Calu3 (cell line): ENCODE results near the gene SH3BGRL3. TPM values are rescaled to one million over a fixed set of nuclear protein-coding genes. Genes with fewer than 3 reads are reported as not detected.

ENCODE experiments used
- BruUV-seq: library from RNA; stranded (reverse); fragments of 400-500 nt; replicated peaks from 2 replicates; lab custom pipeline; 2021; lab: Mats Ljungman, UMichigan
- CTCF ChIA-PET: fragments of 300-600 bp; sonication (Branson Sonifier 250); formaldehyde crosslinking; loops from one replicate; lab custom pipeline; 2022; ENCODE audit warnings: antibody characterized with exemption; lab: Charles Lee
- DNase-seq: peaks from one replicate; pipeline ENCODE4 v3.0.0; 2022
- H3K27ac Mint-ChIP-seq: one replicate; pipeline ENCODE4 v1.8.0; 2022; ENCODE audit warnings: mixed read lengths; ENCODE audit not compliant: unreplicated experiment
- H3K27me3 Mint-ChIP-seq: one replicate; pipeline ENCODE4 v1.8.0; 2022; ENCODE audit warnings: mixed read lengths; ENCODE audit not compliant: unreplicated experiment
- H3K36me3 Mint-ChIP-seq: one replicate; pipeline ENCODE4 v1.8.0; 2022; ENCODE audit warnings: mild to moderate bottlenecking, moderate library complexity, mixed read lengths; ENCODE audit not compliant: insufficient read depth, unreplicated experiment
- H3K4me1 Mint-ChIP-seq: one replicate; pipeline ENCODE4 v1.8.0; 2022; ENCODE audit warnings: mild to moderate bottlenecking, low read depth, mixed read lengths; ENCODE audit not compliant: unreplicated experiment
- H3K4me3 Mint-ChIP-seq: one replicate; pipeline ENCODE4 v1.8.0; 2022; ENCODE audit warnings: mild to moderate bottlenecking, low read depth, moderate library complexity, mixed read lengths; ENCODE audit not compliant: unreplicated experiment
- H3K9me3 Mint-ChIP-seq: one replicate; pipeline ENCODE4 v1.8.0; 2022; ENCODE audit warnings: low read depth, mixed read lengths; ENCODE audit not compliant: unreplicated experiment
- intact Hi-C: fragments of 100-400 bp; cut with micrococcal nuclease; formaldehyde crosslinking; loops from one replicate; pipeline ENCODE4 v1.10.0; 2022; ENCODE audit not compliant: unreplicated experiment
- total RNA-seq: library from RNA; stranded (reverse); gene quantifications from 2 replicates; pipeline ENCODE4 v1.2.3, GENCODE V29; 2022
- TF ChIP-seq, protein P1 (sequence below): fragments of 200-600 bp; IDR thresholded peaks from one replicate; pipeline ENCODE4 v1.8.0; 2022; ENCODE audit warnings: antibody characterized with exemption; ENCODE audit not compliant: unreplicated experiment

Gene SH3BGRL3
- total RNA-seq, 1 experiment from 2014 or later, result 74.6 TPM

DNA sequence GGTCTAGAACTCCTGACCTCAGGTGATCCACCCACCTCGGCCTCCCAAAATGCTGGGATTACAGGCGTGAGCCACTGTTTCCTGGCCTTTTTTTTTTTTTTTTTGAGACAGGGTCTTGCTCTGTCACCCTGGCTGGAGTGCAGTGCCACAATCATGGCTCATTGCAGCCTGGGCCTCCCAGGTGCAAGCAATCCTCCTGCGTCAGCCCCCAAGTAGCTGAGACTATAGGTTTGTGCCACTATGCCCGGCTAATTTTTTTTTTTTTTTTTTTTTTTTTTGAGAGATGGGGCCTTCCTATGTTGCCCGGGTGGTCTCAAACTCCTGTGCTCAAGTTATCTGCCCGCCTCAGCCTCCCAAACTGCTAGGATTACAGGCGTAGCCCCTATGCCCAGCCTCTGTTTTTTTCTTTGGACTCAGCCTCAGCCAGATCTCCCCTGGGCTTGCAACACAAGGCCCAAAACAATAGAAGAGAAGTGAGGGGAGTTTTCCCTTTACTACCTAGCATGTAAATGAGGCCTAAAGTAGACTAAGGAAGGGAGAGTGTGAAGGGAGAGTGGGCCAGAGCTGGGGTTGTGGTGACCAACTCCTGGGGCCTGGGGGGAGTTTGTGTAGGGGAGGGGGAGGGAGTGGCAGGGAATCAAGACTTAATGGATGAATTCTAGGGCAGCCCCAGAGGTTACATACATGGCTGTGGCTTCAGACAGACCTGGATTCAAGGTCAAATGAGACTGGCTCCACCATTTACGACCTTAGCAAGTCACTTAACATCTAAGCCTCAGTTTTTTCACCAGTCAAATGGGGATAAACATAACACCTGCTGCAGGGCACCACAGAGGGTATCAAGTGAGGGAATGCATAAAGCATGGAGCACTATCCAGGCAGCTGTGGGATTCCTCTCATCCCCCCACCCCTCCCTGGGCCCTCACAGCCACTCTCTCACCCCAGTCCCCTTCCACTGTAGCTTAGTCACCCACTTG, 36.3 kb downstream of the SH3BGRL3 start:
- CTCF ChIA-PET, result interaction anchor here (0.6 kb wide), 2 partner anchors 36 to 281 kb away, joined by 3 to 4 read pairs; partner anchors contain the start of gene SH3BGRL3
- intact Hi-C loops, result no loop called here

DNA sequence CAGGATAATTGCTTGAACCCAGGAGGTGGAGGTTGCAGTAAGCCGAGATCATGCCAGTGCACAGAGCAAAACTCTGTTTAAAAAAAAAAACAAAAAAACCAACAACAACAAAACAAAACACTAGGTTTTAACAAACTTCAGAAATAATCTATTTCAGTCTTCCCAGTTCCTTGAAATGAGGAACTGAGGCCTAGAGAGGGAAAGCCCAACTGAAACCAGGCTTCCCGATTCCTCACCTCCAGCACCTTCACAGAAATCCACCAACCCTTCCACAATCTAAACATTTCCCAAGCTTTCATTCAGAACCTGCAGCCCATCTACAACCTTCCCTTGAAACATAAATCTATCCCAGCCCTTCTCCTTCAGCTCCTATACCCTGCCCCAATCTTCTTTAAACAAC, 37.3 kb downstream of the SH3BGRL3 start:
- DNase-seq, result no peak
- H3K36me3 Mint-ChIP-seq, result no peaks in the 10 kb centered on the region
- CTCF ChIA-PET, result interaction anchor here (0.6 kb wide), 1 partner anchor 282 kb away, joined by 3 read pairs; no protein-coding TSS in a partner anchor
- peaks cover 28% of the 10 kb centered on the region for H3K27me3 Mint-ChIP-seq
- H3K27ac Mint-ChIP-seq, result no peak overlapping the region
- intact Hi-C loops, result no loop called here
- no TSS peak for BruUV-seq
- TF ChIP-seq, protein P1, sequence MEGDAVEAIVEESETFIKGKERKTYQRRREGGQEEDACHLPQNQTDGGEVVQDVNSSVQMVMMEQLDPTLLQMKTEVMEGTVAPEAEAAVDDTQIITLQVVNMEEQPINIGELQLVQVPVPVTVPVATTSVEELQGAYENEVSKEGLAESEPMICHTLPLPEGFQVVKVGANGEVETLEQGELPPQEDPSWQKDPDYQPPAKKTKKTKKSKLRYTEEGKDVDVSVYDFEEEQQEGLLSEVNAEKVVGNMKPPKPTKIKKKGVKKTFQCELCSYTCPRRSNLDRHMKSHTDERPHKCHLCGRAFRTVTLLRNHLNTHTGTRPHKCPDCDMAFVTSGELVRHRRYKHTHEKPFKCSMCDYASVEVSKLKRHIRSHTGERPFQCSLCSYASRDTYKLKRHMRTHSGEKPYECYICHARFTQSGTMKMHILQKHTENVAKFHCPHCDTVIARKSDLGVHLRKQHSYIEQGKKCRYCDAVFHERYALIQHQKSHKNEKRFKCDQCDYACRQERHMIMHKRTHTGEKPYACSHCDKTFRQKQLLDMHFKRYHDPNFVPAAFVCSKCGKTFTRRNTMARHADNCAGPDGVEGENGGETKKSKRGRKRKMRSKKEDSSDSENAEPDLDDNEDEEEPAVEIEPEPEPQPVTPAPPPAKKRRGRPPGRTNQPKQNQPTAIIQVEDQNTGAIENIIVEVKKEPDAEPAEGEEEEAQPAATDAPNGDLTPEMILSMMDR, result no peak
- H3K9me3 Mint-ChIP-seq, result no peaks in the 10 kb centered on the region
- peaks cover 8% of the 10 kb centered on the region for H3K4me1 Mint-ChIP-seq
- no peak overlapping the region for H3K4me3 Mint-ChIP-seq

More for the DNA sequence above, 36.3 kb downstream of the SH3BGRL3 start:
- Mint-ChIP-seq H3K4me3 (no peak overlapping the region), H3K9me3 (no peaks in the 10 kb centered on the region), H3K27me3 (peaks cover 28% of the 10 kb centered on the region), H3K4me1 (peaks cover 2% of the 10 kb centered on the region), H3K27ac (no peak overlapping the region), H3K36me3 (no peaks in the 10 kb centered on the region)
- TF ChIP-seq, protein P1, result no peak
- no peak for DNase-seq
- no TSS peak for BruUV-seq

DNA sequence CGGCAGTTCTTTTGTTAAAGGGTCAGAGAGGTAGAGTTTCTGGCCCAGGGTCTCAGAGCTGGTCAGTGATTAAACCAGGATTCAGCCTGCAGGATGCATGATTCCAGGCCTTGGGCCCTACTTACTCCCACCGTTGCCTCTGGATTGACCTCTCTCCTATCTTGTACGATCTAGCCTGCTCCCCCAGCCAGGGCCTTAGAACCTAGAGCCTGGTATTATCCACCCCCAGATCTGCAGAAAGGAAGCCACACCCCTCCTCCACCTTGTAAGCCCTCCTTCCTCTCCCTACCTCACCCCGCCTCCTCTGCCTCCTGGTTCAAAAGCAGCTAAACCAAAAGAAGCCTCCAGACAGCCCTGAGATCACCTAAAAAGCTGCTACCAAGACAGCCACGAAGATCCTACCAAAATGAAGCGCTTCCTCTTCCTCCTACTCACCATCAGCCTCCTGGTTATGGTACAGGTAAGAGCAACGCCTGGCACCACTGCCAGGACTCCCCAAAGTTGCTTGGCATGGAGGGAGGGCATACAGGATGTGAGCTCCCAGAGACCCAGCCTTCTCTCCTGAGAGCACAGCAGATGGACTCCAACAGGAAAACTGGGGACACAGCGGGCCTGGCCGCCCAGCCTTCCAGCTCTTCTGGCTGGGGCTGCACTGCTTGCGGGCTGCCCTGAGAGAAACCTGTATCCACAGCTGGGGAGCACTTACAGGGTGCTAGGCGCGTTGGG, 37.9 kb downstream of the SH3BGRL3 start, which contains the start of gene CD52:
CD52 (plus strand) TSS at position 347 of the 726 bp plus-strand sequence; CDS start at position 407, 60 bp downstream.
- TF ChIP-seq, protein P1, result no peak
- CTCF ChIA-PET, result no interaction called here
- Mint-ChIP-seq H3K27me3 (peaks cover 28% of the 10 kb centered on the region), H3K9me3 (no peaks in the 10 kb centered on the region), H3K27ac (no peak within 1 kb of the TSS), H3K4me1 (peaks cover 8% of the 10 kb centered on the region), H3K36me3 (no peaks in the 10 kb centered on the region), H3K4me3 (no peak within 1 kb of the TSS)
- no TSS peak for BruUV-seq
- DNase-seq, result no peak
- intact Hi-C loops, result no loop called here

DNA sequence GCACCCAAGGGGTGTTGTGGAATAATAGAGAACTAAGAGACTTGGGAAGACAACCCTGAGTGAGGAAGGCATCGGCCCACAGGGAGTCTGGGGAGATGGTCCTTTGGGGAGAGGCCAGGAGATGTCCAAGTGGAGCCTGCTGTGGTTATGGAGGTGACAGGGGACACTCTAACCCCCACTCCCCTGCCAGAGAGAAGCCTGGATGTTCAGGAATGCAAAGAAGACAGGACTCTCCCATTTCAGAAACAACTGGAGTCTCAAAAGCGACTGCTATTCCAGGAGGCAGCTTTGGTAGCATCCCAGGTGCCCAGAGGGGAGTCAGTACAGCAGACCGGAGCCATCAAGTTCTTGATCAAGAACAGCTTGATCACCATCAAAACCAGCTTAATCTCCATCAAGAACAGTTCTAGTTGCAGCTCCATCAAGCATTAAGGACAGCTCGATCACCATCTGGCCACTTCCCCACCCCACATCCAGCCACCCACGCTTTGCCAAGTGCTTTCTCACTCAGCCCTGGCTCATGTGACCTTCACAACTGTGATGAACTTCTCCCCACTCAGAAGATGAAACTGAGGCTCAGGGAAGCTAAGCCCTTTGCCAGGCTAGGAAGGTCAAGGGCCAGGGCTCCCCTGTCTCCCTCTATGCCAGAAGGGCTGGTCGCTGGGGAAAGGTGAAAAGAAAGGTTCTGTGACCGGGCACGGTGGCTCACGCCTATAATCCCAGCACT, 38.6 kb downstream of the SH3BGRL3 start:
- no TSS peak for BruUV-seq
- TF ChIP-seq, protein P1, result no peak
- intact Hi-C loops, result no loop called here
- no peak for DNase-seq
- no peaks in the 10 kb centered on the region for H3K9me3 Mint-ChIP-seq
- peaks cover 8% of the 10 kb centered on the region for H3K4me1 Mint-ChIP-seq
- CTCF ChIA-PET, result no interaction called here
- H3K4me3 Mint-ChIP-seq, result no peak overlapping the region
- peaks cover 21% of the 10 kb centered on the region for H3K27me3 Mint-ChIP-seq
- H3K36me3 Mint-ChIP-seq, result no peaks in the 10 kb centered on the region
- no peak overlapping the region for H3K27ac Mint-ChIP-seq
